ENCODE measurements around the gene FANCI.

GRCh38 chr15:89362203-89363101 is 118.7 kb downstream of the FANCI start:
- no peak for TF ChIP-seq ATF4 (CRISPR knock-in tag; IDR thresholded peaks at IDR 0.05)
- no peak for TF ChIP-seq POLR2AphosphoS5 (IDR thresholded peaks at IDR 0.05; ENCODE audit: low read depth, low read length)
- no peak for TF ChIP-seq NCOR1 (IDR thresholded peaks at IDR 0.05; ENCODE audit: borderline replicate concordance, low read length)
- no peak for TF ChIP-seq CTCF (CRISPR knock-in tag; IDR thresholded peaks at IDR 0.05)
- TF ChIP-seq EZH2 (conservative IDR thresholded peaks at IDR 0.05; ENCODE audit: low read depth, low read length), result no peak
- no peak for TF ChIP-seq HNRNPUL1 (IDR thresholded peaks at IDR 0.05; ENCODE audit: low read depth, low read length)
- no peak for TF ChIP-seq SRF (IDR thresholded peaks at IDR 0.05; ENCODE audit: low read depth, low read length)
- TF ChIP-seq JUN (CRISPR knock-in tag; IDR thresholded peaks at IDR 0.05), result no peak
- no peak for TF ChIP-seq ZNF274 (CRISPR knock-in tag; IDR thresholded peaks at IDR 0.05)
- TF ChIP-seq SNRNP70 (IDR thresholded peaks at IDR 0.05; ENCODE audit: low read depth, low read length), result no peak
- no peak for TF ChIP-seq KDM1A (CRISPR knock-in tag; IDR thresholded peaks at IDR 0.05)
- TF ChIP-seq PRDM15 (CRISPR knock-in tag; IDR thresholded peaks at IDR 0.05), result no peak
- no peak for TF ChIP-seq YY1 (IDR thresholded peaks at IDR 0.05; ENCODE audit: insufficient read depth, insufficient replicate concordance, low read depth, low read length)
- no peak for TF ChIP-seq BHLHE40 (IDR thresholded peaks at IDR 0.05; ENCODE audit: low read length)

Measured in HepG2 (cell line).